Brain pericyte (primary cell): ENCODE data around the gene ATXN3.

ENCODE experiments used
- DNase-seq: peaks from one replicate; pipeline ENCODE4 v3.0.0-alpha.2; 2012; ENCODE audit warnings: low read depth, low spot score

ATXN3 gene

DNA sequence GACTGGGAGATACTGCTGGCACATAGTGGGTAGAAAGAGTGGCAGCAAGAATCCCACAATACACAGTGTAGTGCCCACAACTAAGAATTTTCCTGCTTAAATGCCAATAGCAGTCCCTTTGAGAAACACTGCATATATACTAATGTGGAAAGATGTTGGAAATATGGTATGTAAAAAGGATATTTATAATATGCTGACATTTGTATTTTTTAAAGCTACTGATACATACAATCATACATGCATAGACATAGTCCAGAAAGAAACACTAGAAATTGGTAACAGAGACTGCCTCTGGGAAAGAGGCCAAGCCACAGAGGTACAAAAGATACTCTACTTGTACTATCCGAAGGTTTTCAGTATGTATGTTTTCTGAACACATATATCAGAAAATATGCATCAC lies 96.8 kb downstream of the ATXN3 start:
- DNase-seq = no peak
